Heart right ventricle (tissue), 16 donors: Measurements from ENCODE around the gene HLA-B. TPM values are rescaled to one million over a fixed set of nuclear protein-coding genes. Genes with fewer than 3 reads are reported as not detected.
"Not testable (repeated sequence)": the region's sequence is repeated elsewhere in the genome, so short reads cannot be mapped to it uniquely, and the experiment has no call there.

ENCODE experiments used
- ATAC-seq, 8 donors: fragments of 200-7000 bp; cut with Tn5 transposase; one replicate each; pipeline ENCODE4 v1.9.1; 2020; ENCODE audit warnings: mild to moderate bottlenecking in 8 of 8, moderate library complexity in 8 of 8, moderate number of reproducible peaks in 1 of 8
- DNase-seq, 2 donors: peaks; one replicate each; pipeline ENCODE4 v3.0.0-alpha.2; 2020
- H3K27ac ChIP-seq, 10 donors: fragments of 200-600 bp; sonication (generic) in 2 of 10; one replicate each; pipeline versions ENCODE4 v1.5.0 to v1.8.0; 2020 to 2022; ENCODE audit warnings: mild to moderate bottlenecking in 3 of 10
- H3K27me3 ChIP-seq, 7 donors: fragments of 200-600 bp; one replicate each; pipeline ENCODE4 v1.8.0; 2021 to 2022; ENCODE audit warnings: mild to moderate bottlenecking in 2 of 7
- H3K36me3 ChIP-seq, 9 donors: fragments of 200-600 bp; sonication (generic) in 1 of 9; one replicate each; pipeline versions ENCODE4 v1.5.0 to v1.8.0; 2020 to 2022; ENCODE audit warnings: mild to moderate bottlenecking in 2 of 9
- H3K4me1 ChIP-seq, 9 donors: fragments of 200-600 bp; sonication (generic) in 1 of 9; one replicate each; pipeline versions ENCODE4 v1.5.0 to v1.8.0; 2020 to 2022; ENCODE audit warnings: mild to moderate bottlenecking in 4 of 9
- H3K4me3 ChIP-seq, 10 donors: fragments of 200-600 bp; sonication (generic) in 2 of 10; one replicate each; pipeline versions ENCODE4 v1.5.0 to v1.8.0; 2020 to 2022; ENCODE audit warnings: mild to moderate bottlenecking in 7 of 10, moderate library complexity in 2 of 10
- H3K9me3 ChIP-seq, 11 donors: fragments of 200-600 bp in 10 of 11; sonication (generic) in 2 of 11; one replicate each; pipeline versions ENCODE4 v1.5.0 to v1.8.0; 2013 to 2022; ENCODE audit warnings: mild to moderate bottlenecking in 2 of 11, control low read depth in 1 of 11, moderate library complexity in 1 of 11
- CTCF ChIP-seq, 9 donors: fragments of 200-600 bp; sonication (generic) in 2 of 9; IDR thresholded peaks; one replicate each; pipeline versions ENCODE4 v1.5.0 to v1.8.0; 2021 to 2022; ENCODE audit warnings: antibody characterized with exemption in 9 of 9, mild to moderate bottlenecking in 5 of 9, moderate library complexity in 1 of 9
- WGBS, 2 donors: extraction: QIAGEN DNeasy Blood & Tissue Kit; methylation state at CpG; one replicate each; pipeline ENCODE4 v1.1.7; 2013; ENCODE audit warnings: inconsistent platforms in 1 of 2; 5-methylcytosine and 5-hydroxymethylcytosine counted together
- intact Hi-C, 10 donors: fragments of 100-400 bp; cut with DNase I; formaldehyde crosslinking; loops; one replicate each; pipeline versions ENCODE4 v1.11.1 to v1.14.2; 2022
- polyA plus RNA-seq, 2 donors: library from polyadenylated mRNA; stranded (reverse); fragments of 200-250 nt; gene quantifications; one replicate each; pipeline ENCODE4 v1.2.3, GENCODE V29; 2013
- total RNA-seq, 10 donors: library from RNA; stranded (reverse); fragmentation: NEBNext Ultra II Directional in 3 of 10; extraction: Animal tissue kit (Norgen Biotek cat#: 25700) in 3 of 10; gene quantifications; one replicate each; pipeline versions ENCODE4 v1.2.1 to v1.2.4, GENCODE V29; 2021 to 2023
- donor health status: Arrhythmogenic right ventricular cardiomyopathy.
- donor health status: ischemic (EF 13 %, LVEDD 7.1; RV severe dilation, severe dysfunction).
- donor health status: healthy with polysubstance abuse.
- donor health status: DM: no; HTN: yes; CAD: no.
- donor health status: DM: no; HTN: no; CAD: no.
- donor health status: ischemic (EF 25% LVEDD 6.9; RV normal size, moderate dysfunction).
- donor health status: ischemic (EF 25% LVEDD 5.7; RV mildly dilated, moderate dysfunction).
- donor health status: healthy.
- donor health status: DM: yes; HTN: yes; CAD: no.
- donor health status: Ischemic cardiomyopathy.
- donor health status: ischemic (EF 35%, LVEDD 5.7; RV mildly dilated, moderate dysfunction).
- donor health status: nonischemic (EF 11% LVEDD 7.7; RV severe dilation, severe dysfunction).
- donor health status: DM: yes; HTN: yes; CAD: no.
- donor health status: PGD.
- donor health status: ischemic (EF 29% LVEDD 5.4; RV normal size, mild dysfunction).
- donor health status: nonischemic (EF 23%, LVEDD 6.1; RV moderate dilation, normal function).

Gene HLA-B
- total and polyA plus RNA-seq, 12 donors: 252 to 2,676 (median 408) TPM

- no peaks in the 10 kb centered on the region for H3K9me3 ChIP-seq
- H3K27me3 ChIP-seq: no peaks in the 10 kb centered on the region
- peaks cover 0 to 12% (median 0%) of the 10 kb centered on the region in 9 donors for H3K36me3 ChIP-seq
- DNase-seq: peak; percentile 91 to 96
- peaks cover 15 to 72% (median 61%) of the 10 kb centered on the region in 9 donors for H3K4me1 ChIP-seq
- intact Hi-C loops: loop anchor here in 4 of 10 donors (1.0 to 5.0 kb wide), 3 partner anchors 41 to 42 kb away; no protein-coding TSS in a partner anchor
- peak; percentile 77 to 98 (median 90) for TF ChIP-seq CTCF (IDR thresholded peaks at IDR 0.05)
- ATAC-seq: peak; percentile 84 to 94 (median 90)
- H3K27ac ChIP-seq: peak overlapping the region; percentile 94 to 100 (median 98)
- WGBS, 2 donors: 1% methylated on average over 57 of the region's 57 CpGs
- peak overlapping the region; percentile 48 to 93 (median 85) for H3K4me3 ChIP-seq
These were observed 42.8 kb upstream of the HLA-B start for GRCh38 chr6:31399589-31400466.

- intact Hi-C loops: loop anchor here in 7 of 10 donors (1.0 to 5.0 kb wide), 3 partner anchors 43 to 44 kb away; no protein-coding TSS in a partner anchor
- H3K36me3 ChIP-seq: peaks cover 0 to 27% (median 0%) of the 10 kb centered on the region in 9 donors
- H3K27me3 ChIP-seq: no peaks in the 10 kb centered on the region
- no peak overlapping the region for H3K4me3 ChIP-seq
- peak overlapping the region in 2 of 10 donors; percentile 12 to 40 for H3K27ac ChIP-seq
- ATAC-seq (no peak), DNase-seq (no peak)
- H3K4me1 ChIP-seq: peaks cover 12 to 60% (median 48%) of the 10 kb centered on the region in 9 donors
- 89% methylated on average over 10 of the region's 10 CpGs for WGBS, 2 donors
- no peak for TF ChIP-seq CTCF (IDR thresholded peaks at IDR 0.05)
- no peaks in the 10 kb centered on the region for H3K9me3 ChIP-seq
These were observed 41.0 kb upstream of the HLA-B start for GRCh38 chr6:31397901-31398525.

- intact Hi-C loops: loop anchor here in 6 of 10 donors (1.0 to 5.0 kb wide), 3 partner anchors 44 to 45 kb away; no protein-coding TSS in a partner anchor
- peak overlapping the region in 1 of 10 donors; percentile 14 for H3K4me3 ChIP-seq
- WGBS, 2 donors: 25 to 33% methylated on average over 8 of the region's 8 CpGs
- not testable (repeated sequence) for H3K27me3 ChIP-seq, H3K9me3 ChIP-seq, DNase-seq, H3K27ac ChIP-seq, ATAC-seq
- peaks cover 0 to 27% (median 0%) of the 10 kb centered on the region in 9 donors for H3K36me3 ChIP-seq
- H3K4me1 ChIP-seq: peaks cover 9 to 52% (median 39%) of the 10 kb centered on the region in 9 donors
These were observed 40.1 kb upstream of the HLA-B start for GRCh38 chr6:31397153-31397499.

GRCh38 chr6:31396422-31397152 lies 39.6 kb upstream of the HLA-B start:
- WGBS, 2 donors: 41 to 43% methylated on average over 11 of the region's 11 CpGs
- TF ChIP-seq CTCF (IDR thresholded peaks at IDR 0.05): peak; percentile 83 to 98 (median 93)

More at GRCh38 chr6:31396422-31397152, 39.6 kb upstream of the HLA-B start:
- intact Hi-C loops: loop anchor here in 6 of 10 donors (1.0 to 5.0 kb wide), 3 partner anchors 44 to 46 kb away; no protein-coding TSS in a partner anchor
- H3K9me3 ChIP-seq: no peaks in the 10 kb centered on the region
- peaks cover 0 to 27% (median 0%) of the 10 kb centered on the region in 9 donors for H3K36me3 ChIP-seq
- no peak overlapping the region for H3K27ac ChIP-seq
- peak in 4 of 8 donors; percentile 28 to 42 (median 36) for ATAC-seq
- H3K4me1 ChIP-seq: peaks cover 4 to 46% (median 34%) of the 10 kb centered on the region in 9 donors
- no peaks in the 10 kb centered on the region for H3K27me3 ChIP-seq
- H3K4me3 ChIP-seq: peak overlapping the region in 1 of 10 donors; percentile 14
- DNase-seq: peak; percentile 78 to 86
